ENCODE measurements around the gene SYNPO2.
"Not testable (repeated sequence)": the region's sequence is repeated elsewhere in the genome, so short reads cannot be mapped to it uniquely, and the experiment has no call there.

The SYNPO2 gene

GRCh38 chr4:119010221-119010620, 121.6 kb downstream of the SYNPO2 start:
- not testable (repeated sequence) for DNase-seq

GRCh38 chr4:119010909-119011606, 122.4 kb downstream of the SYNPO2 start:
- no peak for DNase-seq

GRCh38 chr4:119011607-119011988, 122.9 kb downstream of the SYNPO2 start:
- no peak for DNase-seq

- no peak for DNase-seq
These were observed 126.0 kb downstream of the SYNPO2 start for GRCh38 chr4:119014658-119015057.

GRCh38 chr4:119016636-119017035, 128.0 kb downstream of the SYNPO2 start:
- no peak for DNase-seq

- no peak for DNase-seq
These were observed 129.0 kb downstream of the SYNPO2 start for GRCh38 chr4:119017636-119018035.

GRCh38 chr4:119020158-119020557, 131.5 kb downstream of the SYNPO2 start:
- DNase-seq = no peak

- not testable (repeated sequence) for DNase-seq
These were observed 133.9 kb downstream of the SYNPO2 start for GRCh38 chr4:119022520-119022919.

- no peak for DNase-seq
These were observed 135.4 kb downstream of the SYNPO2 start for GRCh38 chr4:119024102-119024501.

- DNase-seq = no peak
These were observed 136.8 kb downstream of the SYNPO2 start for GRCh38 chr4:119025420-119025819.

- DNase-seq = no peak
These were observed 137.4 kb downstream of the SYNPO2 start for GRCh38 chr4:119025916-119026661.

GRCh38 chr4:119026662-119027444, 138.2 kb downstream of the SYNPO2 start:
- DNase-seq = no peak

- no peak for DNase-seq
These were observed 139.2 kb downstream of the SYNPO2 start for GRCh38 chr4:119027811-119028210.

GRCh38 chr4:119028296-119028695, 139.6 kb downstream of the SYNPO2 start:
- DNase-seq = no peak

- no peak for DNase-seq
These were observed 141.3 kb downstream of the SYNPO2 start for GRCh38 chr4:119029847-119030535.

GRCh38 chr4:119030536-119030890, 141.9 kb downstream of the SYNPO2 start:
- no peak for DNase-seq

- DNase-seq = no peak
These were observed 142.6 kb downstream of the SYNPO2 start for GRCh38 chr4:119031218-119031617.

GRCh38 chr4:119032921-119033685, 144.4 kb downstream of the SYNPO2 start:
- no peak for DNase-seq

GRCh38 chr4:119034276-119035008, 145.8 kb downstream of the SYNPO2 start:
- no peak for DNase-seq

- DNase-seq = no peak
These were observed 147.5 kb downstream of the SYNPO2 start for GRCh38 chr4:119035951-119036737.

- no peak for DNase-seq
These were observed 149.1 kb downstream of the SYNPO2 start for GRCh38 chr4:119037709-119038108.

All from GF-D8 (cell line).